ENCODE data around the gene DENND1B. TPM values are rescaled to one million over a fixed set of nuclear protein-coding genes. Genes with fewer than 3 reads are reported as not detected.

DENND1B gene
- total RNA-seq, 1 experiment from 2014 or later = 6.3 TPM

DNA sequence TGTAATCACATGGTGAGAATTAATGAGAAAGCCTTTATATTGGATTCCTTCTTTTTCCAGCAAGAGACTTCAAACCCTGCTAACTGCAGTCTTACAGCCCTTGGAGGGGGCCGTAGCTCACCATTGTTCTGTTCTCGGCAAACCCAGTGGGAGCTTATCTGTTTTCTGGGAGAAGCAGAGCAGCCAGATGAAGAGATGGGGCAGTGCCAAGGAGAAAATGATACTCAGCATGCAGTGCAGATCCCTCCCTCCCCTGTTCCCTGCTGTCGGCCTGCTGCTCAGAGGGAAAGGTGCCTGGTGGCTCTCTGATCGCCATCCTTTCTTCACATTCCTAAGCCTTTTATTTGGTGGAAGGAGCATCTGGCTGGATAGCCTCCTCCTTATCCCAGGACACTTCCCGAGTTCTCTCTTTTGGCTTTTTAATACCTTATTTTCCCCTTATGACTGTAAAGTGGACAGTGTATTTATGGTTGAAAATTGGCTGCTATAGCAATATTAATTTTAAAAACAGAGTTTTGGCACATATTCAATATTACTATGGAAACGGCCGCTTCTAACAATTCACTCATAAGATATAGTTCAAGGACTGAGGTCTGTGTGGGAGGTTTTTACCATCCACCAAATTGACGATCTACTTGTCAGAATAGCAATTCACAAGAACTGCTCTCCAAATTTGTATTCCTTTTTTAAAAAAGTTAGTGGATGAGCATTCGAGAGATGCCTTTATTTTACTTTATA lies 303.9 kb downstream of the DENND1B start:
- Histone ChIP-seq H3K79me1 (ENCODE audit: insufficient read depth, low read depth, low read length, poor library complexity, severe bottlenecking) (no peaks in the 10 kb centered on the region), H2AFZ (ENCODE audit: low read length) (no peak overlapping the region), H4K8ac (replicated peaks; ENCODE audit: insufficient read length, low read depth, low read length) (no peak overlapping the region), H2BK20ac (ENCODE audit: low read depth, low read length, poor library complexity, severe bottlenecking) (no peak overlapping the region), H4K5ac (ENCODE audit: insufficient read length, low read depth, low read length) (no peak overlapping the region), H3K27ac (ENCODE audit: insufficient read length, low read depth, low read length) (no peak overlapping the region), H3K79me2 (ENCODE audit: insufficient read depth, low read length) (no peaks in the 10 kb centered on the region), H3T11ph (ENCODE audit: low read length) (no peak overlapping the region), H3K4me2 (ENCODE audit: insufficient read depth, insufficient read length, low read length) (no peak overlapping the region), H3K27me3 (ENCODE audit: insufficient read depth, low read length) (no peaks in the 10 kb centered on the region), H3K9ac (ENCODE audit: extremely low read depth, insufficient read length, low read length) (no peak overlapping the region), H2BK5ac (ENCODE audit: insufficient read length, low read length) (no peak overlapping the region), H2BK120ac (ENCODE audit: low read depth, low read length, poor library complexity, severe bottlenecking) (no peak overlapping the region), H3K23ac (ENCODE audit: insufficient read length, low read depth, low read length) (no peak overlapping the region), H3K56ac (ENCODE audit: insufficient read length, low read depth, low read length) (no peak overlapping the region), H2BK15ac (ENCODE audit: low read depth, low read length) (no peak overlapping the region), H4K91ac (ENCODE audit: insufficient read length, low read depth, low read length) (no peak overlapping the region), H3K4me1 (ENCODE audit: insufficient read depth, low read length) (peaks cover 7% of the 10 kb centered on the region), H3K23me2 (ENCODE audit: insufficient read length, low read depth, low read length, poor library complexity, severe bottlenecking) (no peaks in the 10 kb centered on the region), H2BK12ac (ENCODE audit: insufficient read length, low read depth, low read length) (no peak overlapping the region), H4K20me1 (ENCODE audit: control insufficient read depth, insufficient read depth, insufficient read length) (no peaks in the 10 kb centered on the region), H2AK5ac (ENCODE audit: insufficient read length, low read length) (no peak overlapping the region), H3K9me3 (ENCODE audit: control insufficient read depth, low read depth, low read length) (no peaks in the 10 kb centered on the region), H3K14ac (ENCODE audit: insufficient read depth, low read length) (peak overlapping the region; percentile 49; the same call in 1 of the 2 replicates), H3K18ac (ENCODE audit: insufficient read length, low read depth, low read length) (no peak overlapping the region), H3K4ac (ENCODE audit: low read depth, low read length) (no peak overlapping the region)
- 0 out of 5 replicates have a peak overlapping the region, but pooled peaks of 1 of the 2 experiments have one; percentile 15 for H3K4me3 Mint-ChIP-seq
- TF ChIP-seq, protein P1, sequence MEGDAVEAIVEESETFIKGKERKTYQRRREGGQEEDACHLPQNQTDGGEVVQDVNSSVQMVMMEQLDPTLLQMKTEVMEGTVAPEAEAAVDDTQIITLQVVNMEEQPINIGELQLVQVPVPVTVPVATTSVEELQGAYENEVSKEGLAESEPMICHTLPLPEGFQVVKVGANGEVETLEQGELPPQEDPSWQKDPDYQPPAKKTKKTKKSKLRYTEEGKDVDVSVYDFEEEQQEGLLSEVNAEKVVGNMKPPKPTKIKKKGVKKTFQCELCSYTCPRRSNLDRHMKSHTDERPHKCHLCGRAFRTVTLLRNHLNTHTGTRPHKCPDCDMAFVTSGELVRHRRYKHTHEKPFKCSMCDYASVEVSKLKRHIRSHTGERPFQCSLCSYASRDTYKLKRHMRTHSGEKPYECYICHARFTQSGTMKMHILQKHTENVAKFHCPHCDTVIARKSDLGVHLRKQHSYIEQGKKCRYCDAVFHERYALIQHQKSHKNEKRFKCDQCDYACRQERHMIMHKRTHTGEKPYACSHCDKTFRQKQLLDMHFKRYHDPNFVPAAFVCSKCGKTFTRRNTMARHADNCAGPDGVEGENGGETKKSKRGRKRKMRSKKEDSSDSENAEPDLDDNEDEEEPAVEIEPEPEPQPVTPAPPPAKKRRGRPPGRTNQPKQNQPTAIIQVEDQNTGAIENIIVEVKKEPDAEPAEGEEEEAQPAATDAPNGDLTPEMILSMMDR (conservative IDR thresholded peaks at IDR 0.05) = no peak
- peaks cover 32 to 38% of the 10 kb centered on the region in 2 experiments for H3K4me1 Mint-ChIP-seq
- H3K9me3 Mint-ChIP-seq = no peaks in the 10 kb centered on the region
- no peak for DNase-seq
- no CpG with 5 or more reads among the region's 9 CpGs for WGBS (ENCODE audit: extremely low coverage, insufficient read length, low lambda C conversion rate)
- no peaks in the 10 kb centered on the region for H3K36me3 Mint-ChIP-seq (ENCODE audit: insufficient read depth in 1 of 3, low read depth in 3 of 3)
- no peaks in the 10 kb centered on the region for H3K27me3 Mint-ChIP-seq (ENCODE audit: low read depth)
- peak overlapping the region in 1 of 3 experiments; percentile 60; a peak in 2 of 7 replicates for H3K27ac Mint-ChIP-seq
